SK-N-SH (cell line): ENCODE measurements around the gene PRM3. TPM values are rescaled to one million over a fixed set of nuclear protein-coding genes. Genes with fewer than 3 reads are reported as not detected.

Source experiments
- CTCF ChIA-PET: fragments of 300-600, 350-600 bp; formaldehyde crosslinking; extraction: SDS; loops from one replicate; lab custom pipeline; 2021; lab: Yijun Ruan, JAX
- POLR2A ChIA-PET: fragments of 350-600 bp; sonication (Branson Sonifier 250); formaldehyde crosslinking; extraction: SDS; loops from one replicate; lab custom pipeline; 2020; ENCODE audit warnings: antibody characterized with exemption, inconsistent platforms; lab: Yijun Ruan, JAX
- DNase-seq: peaks from one replicate; pipeline ENCODE4 v3.0.0; 2012
- H2AFZ ChIP-seq: fragments of 200-600 bp; sonication (generic); 2 replicates; pipeline ENCODE4 v1.8.1; 2016; ENCODE audit warnings: antibody characterized with exemption, mild to moderate bottlenecking, low read depth
- H3F3A ChIP-seq: fragments of 200-600 bp; sonication (generic); replicated peaks from 2 replicates; pipeline ENCODE3; 2016; ENCODE audit warnings: antibody characterized with exemption, mild to moderate bottlenecking; ENCODE audit not compliant: insufficient read depth
- H3K27ac ChIP-seq, 2 experiments: fragments of 200-500 bp in 1 of 2; fragments of 200-600 bp in 1 of 2; sonication (Bioruptor generic) in 1 of 2; sonication (generic), shearing (Covaris generic) in 1 of 2; 2 replicates each; pipeline versions ENCODE4 v1.5.1 to v1.6.1; 2014 to 2016; ENCODE audit warnings: low read depth in 2 of 2, inconsistent platforms in 1 of 2, low read length in 1 of 2, mild to moderate bottlenecking in 1 of 2, mixed read lengths in 1 of 2
- H3K27me3 ChIP-seq: fragments of 200-600 bp; sonication (generic), shearing (Covaris generic); 2 replicates; pipeline ENCODE4 v1.6.1; 2016; ENCODE audit warnings: mixed run types; ENCODE audit not compliant: insufficient read depth
- H3K36me3 ChIP-seq, 2 experiments: fragments of 200-500 bp in 1 of 2; fragments of 200-600 bp in 1 of 2; sonication (Bioruptor generic) in 1 of 2; sonication (generic) in 1 of 2; replicated peaks in 1 of 2; 2 replicates each; pipeline versions ENCODE3 to v1.5.1; 2014 to 2016; ENCODE audit warnings: low read length in 1 of 2, mild to moderate bottlenecking in 1 of 2; ENCODE audit not compliant: insufficient read depth in 2 of 2, control insufficient read depth in 1 of 2
- H3K4me1 ChIP-seq, 2 experiments: fragments of 200-500 bp in 1 of 2; fragments of 200-600 bp in 1 of 2; sonication (Bioruptor generic) in 1 of 2; sonication (generic), shearing (Covaris generic) in 1 of 2; 2 replicates each; pipeline versions ENCODE4 v1.5.1 to v1.6.1; 2014 to 2016; ENCODE audit warnings: low read depth in 1 of 2, low read length in 1 of 2, mixed run types in 1 of 2; ENCODE audit not compliant: insufficient read depth in 2 of 2, control insufficient read depth in 1 of 2
- H3K4me2 ChIP-seq: fragments of 200-600 bp; sonication (generic), shearing (Covaris generic); 2 replicates; pipeline ENCODE4 v1.6.1; 2017; ENCODE audit warnings: mixed run types
- H3K4me3 ChIP-seq, 2 experiments: fragments of 200-500 bp in 1 of 2; fragments of 200-600 bp in 1 of 2; sonication (Bioruptor generic) in 1 of 2; sonication (generic), shearing (Covaris generic) in 1 of 2; 2 replicates each; pipeline versions ENCODE4 v1.5.1 to v1.8.1; 2014 to 2016; ENCODE audit warnings: low read depth in 2 of 2, inconsistent platforms in 1 of 2, low read length in 1 of 2, mild to moderate bottlenecking in 1 of 2, mixed read lengths in 1 of 2, moderate library complexity in 1 of 2
- H3K79me2 ChIP-seq: fragments of 200-600 bp; sonication (generic); 2 replicates; pipeline ENCODE4 v1.8.1; 2017; ENCODE audit warnings: mild to moderate bottlenecking; ENCODE audit not compliant: insufficient read depth
- H3K9ac ChIP-seq: fragments of 200-600 bp; sonication (generic); 2 replicates; pipeline ENCODE4 v1.6.1; 2017; ENCODE audit warnings: mixed run types
- H3K9me2 ChIP-seq: fragments of 200-600 bp; sonication (generic); 2 replicates; pipeline ENCODE4 v1.6.1; 2017; ENCODE audit warnings: mixed run types
- H3K9me3 ChIP-seq: fragments of 200-600 bp; sonication (generic); 2 replicates; pipeline ENCODE4 v1.6.1; 2017; ENCODE audit warnings: mixed run types, mild to moderate bottlenecking, moderate library complexity
- H4K20me1 ChIP-seq: fragments of 200-600 bp; sonication (generic); 2 replicates; pipeline ENCODE4 v1.6.1; 2017; ENCODE audit warnings: mild to moderate bottlenecking, mixed run types; ENCODE audit not compliant: insufficient read depth
- EP300 ChIP-seq, 2 experiments: IDR thresholded peaks; 2 replicates each; pipeline versions ENCODE4 v1.4.0 to v1.6.1; 2012; ENCODE audit warnings: borderline replicate concordance in 1 of 2, low read depth in 1 of 2, low read length in 1 of 2
- EZH2phosphoT487 ChIP-seq: fragments of 200-600 bp; sonication (generic); IDR thresholded peaks from 2 replicates; pipeline ENCODE4 v1.6.1; 2017; ENCODE audit warnings: low read depth, mixed run types, mild to moderate bottlenecking, antibody characterized with exemption, moderate library complexity, borderline replicate concordance
- FOXJ3 ChIP-seq: sonication (generic); formaldehyde crosslinking; IDR thresholded peaks from 2 replicates; pipeline ENCODE4 v1.5.1; 2020; ENCODE audit warnings: mild to moderate bottlenecking, missing genetic modification reagents
- FOXM1 ChIP-seq: IDR thresholded peaks from 2 replicates; pipeline ENCODE4 v1.4.0; 2012; ENCODE audit warnings: low read depth, mild to moderate bottlenecking
- JUND ChIP-seq: IDR thresholded peaks from 2 replicates; pipeline ENCODE4 v1.4.0; 2012
- NFIC ChIP-seq: IDR thresholded peaks from 2 replicates; pipeline ENCODE4 v1.4.0; 2012; ENCODE audit warnings: borderline replicate concordance
- RCOR1 ChIP-seq: fragments of 150-350 bp; IDR thresholded peaks from 2 replicates; pipeline ENCODE4 v1.6.1; 2017; ENCODE audit warnings: antibody characterized with exemption, low read length
- RFX5 ChIP-seq: IDR thresholded peaks from 2 replicates; pipeline ENCODE4 v1.6.1; 2012; ENCODE audit warnings: mild to moderate bottlenecking, improper control_type of control experiment, low read length
- SIN3A ChIP-seq: IDR thresholded peaks from 2 replicates; pipeline ENCODE4 v1.6.1; 2012; ENCODE audit warnings: low read depth, mild to moderate bottlenecking, low read length, moderate library complexity, borderline replicate concordance
- TCF12 ChIP-seq: IDR thresholded peaks from 2 replicates; pipeline ENCODE4 v1.4.0; 2012
- TEAD4 ChIP-seq: IDR thresholded peaks from 2 replicates; pipeline ENCODE4 v1.4.0; 2012; ENCODE audit warnings: mild to moderate bottlenecking, borderline replicate concordance; ENCODE audit not compliant: insufficient read depth
- YY1 ChIP-seq: IDR thresholded peaks from 2 replicates; pipeline ENCODE4 v1.4.0; 2012; ENCODE audit warnings: low read depth, mild to moderate bottlenecking
- WGBS: methylation state at CpG from one replicate; pipeline ENCODE4 v1.1.6; 2017; ENCODE audit warnings: low lambda C conversion rate; 5-methylcytosine and 5-hydroxymethylcytosine counted together
- polyA plus RNA-seq, 3 experiments: library from polyadenylated mRNA; depleted of rRNA; stranded (reverse); fragments of >200 nt; gene quantifications; 2 replicates each; pipeline ENCODE4 v1.2.3, GENCODE V29; 2012
- TF ChIP-seq, protein P1 (sequence below): IDR thresholded peaks from 2 replicates; pipeline ENCODE4 v1.6.1; 2012; ENCODE audit warnings: mild to moderate bottlenecking, low read depth, low read length, moderate library complexity
- TF ChIP-seq, protein P2 (sequence below): fragments of 200-600 bp; sonication (generic); IDR thresholded peaks from 2 replicates; pipeline ENCODE4 v1.6.1; 2017; ENCODE audit warnings: antibody characterized with exemption, mild to moderate bottlenecking, moderate library complexity
- TF ChIP-seq, protein P3 (sequence below): IDR thresholded peaks from 2 replicates; pipeline ENCODE4 v1.4.0; 2012; ENCODE audit warnings: low read depth, borderline replicate concordance
- TF ChIP-seq, protein P4 (sequence below): fragments of 150-350 bp; IDR thresholded peaks from 2 replicates; pipeline ENCODE4 v1.6.1; 2016; ENCODE audit warnings: mild to moderate bottlenecking, low read depth, low read length

Gene PRM3
- polyA plus RNA-seq, 1 of the 3 experiments (the other 2 are of a cell fraction) = not detected

DNA sequence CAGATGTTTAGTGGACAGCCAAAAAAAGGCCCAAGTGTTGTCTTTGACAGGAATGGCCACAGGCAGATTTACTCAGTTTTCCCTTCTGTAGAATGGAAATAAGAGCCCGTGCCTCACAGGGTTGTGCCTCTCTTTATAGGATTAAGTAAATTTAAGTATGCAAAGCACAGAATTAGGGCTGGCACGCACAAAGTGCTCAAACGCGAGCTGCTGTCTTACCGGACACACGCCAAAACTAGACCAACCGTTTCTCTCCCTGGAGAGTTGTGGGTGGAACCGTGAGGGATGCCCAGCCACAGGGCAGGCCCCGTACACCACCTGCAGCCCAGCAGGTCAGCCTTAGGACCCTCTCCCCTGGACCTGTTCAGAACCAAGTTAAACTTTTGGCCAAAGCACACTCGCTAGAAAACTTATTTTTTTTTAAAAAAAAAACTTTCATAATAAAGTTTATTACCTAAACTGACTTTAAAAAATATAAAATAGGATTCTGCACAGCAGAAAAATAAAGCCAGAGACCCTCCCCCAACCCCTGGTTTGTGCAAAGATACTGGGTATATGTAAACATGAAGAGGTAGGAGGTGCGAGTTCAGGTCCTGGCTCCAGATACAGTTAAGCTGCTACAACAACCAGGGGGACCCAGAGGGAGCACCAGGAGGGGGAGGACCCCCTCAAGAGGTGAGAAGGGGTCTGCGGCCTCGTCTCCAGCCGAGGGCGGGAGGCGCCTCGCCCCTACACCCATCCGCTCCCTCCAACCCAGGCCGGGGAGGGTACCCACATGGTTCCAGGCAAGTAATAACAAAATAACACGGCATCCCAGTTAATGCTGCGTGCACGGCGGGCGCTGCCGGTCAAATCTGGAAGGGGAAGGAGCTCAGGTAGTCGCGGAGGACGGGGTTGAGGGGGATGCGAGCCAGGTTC, 19.2 kb downstream of the PRM3 start:
- peak overlapping the region; percentile 83 for H3K4me2 ChIP-seq
- ChIA-PET CTCF (interaction anchor here (0.7 to 14.4 kb wide), 30 partner anchors 8 to 316 kb away, joined by 3 to 318 read pairs (median 6); no protein-coding TSS in a partner anchor), POLR2A (no interaction called here)
- no peak overlapping the region for H3K27ac ChIP-seq
- H3K27me3 ChIP-seq = no peaks in the 10 kb centered on the region
- DNase-seq = no peak
- 81% methylated on average over 23 of the region's 29 CpGs for WGBS
- peaks cover 28% of the 10 kb centered on the region for H3F3A ChIP-seq
- no peak for TF ChIP-seq JUND
- no peak for TF ChIP-seq FOXM1
- TF ChIP-seq RCOR1 = no peak
- TF ChIP-seq, protein P1, sequence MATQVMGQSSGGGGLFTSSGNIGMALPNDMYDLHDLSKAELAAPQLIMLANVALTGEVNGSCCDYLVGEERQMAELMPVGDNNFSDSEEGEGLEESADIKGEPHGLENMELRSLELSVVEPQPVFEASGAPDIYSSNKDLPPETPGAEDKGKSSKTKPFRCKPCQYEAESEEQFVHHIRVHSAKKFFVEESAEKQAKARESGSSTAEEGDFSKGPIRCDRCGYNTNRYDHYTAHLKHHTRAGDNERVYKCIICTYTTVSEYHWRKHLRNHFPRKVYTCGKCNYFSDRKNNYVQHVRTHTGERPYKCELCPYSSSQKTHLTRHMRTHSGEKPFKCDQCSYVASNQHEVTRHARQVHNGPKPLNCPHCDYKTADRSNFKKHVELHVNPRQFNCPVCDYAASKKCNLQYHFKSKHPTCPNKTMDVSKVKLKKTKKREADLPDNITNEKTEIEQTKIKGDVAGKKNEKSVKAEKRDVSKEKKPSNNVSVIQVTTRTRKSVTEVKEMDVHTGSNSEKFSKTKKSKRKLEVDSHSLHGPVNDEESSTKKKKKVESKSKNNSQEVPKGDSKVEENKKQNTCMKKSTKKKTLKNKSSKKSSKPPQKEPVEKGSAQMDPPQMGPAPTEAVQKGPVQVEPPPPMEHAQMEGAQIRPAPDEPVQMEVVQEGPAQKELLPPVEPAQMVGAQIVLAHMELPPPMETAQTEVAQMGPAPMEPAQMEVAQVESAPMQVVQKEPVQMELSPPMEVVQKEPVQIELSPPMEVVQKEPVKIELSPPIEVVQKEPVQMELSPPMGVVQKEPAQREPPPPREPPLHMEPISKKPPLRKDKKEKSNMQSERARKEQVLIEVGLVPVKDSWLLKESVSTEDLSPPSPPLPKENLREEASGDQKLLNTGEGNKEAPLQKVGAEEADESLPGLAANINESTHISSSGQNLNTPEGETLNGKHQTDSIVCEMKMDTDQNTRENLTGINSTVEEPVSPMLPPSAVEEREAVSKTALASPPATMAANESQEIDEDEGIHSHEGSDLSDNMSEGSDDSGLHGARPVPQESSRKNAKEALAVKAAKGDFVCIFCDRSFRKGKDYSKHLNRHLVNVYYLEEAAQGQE = no peak
- no peak for TF ChIP-seq NFIC
- TF ChIP-seq, protein P2, sequence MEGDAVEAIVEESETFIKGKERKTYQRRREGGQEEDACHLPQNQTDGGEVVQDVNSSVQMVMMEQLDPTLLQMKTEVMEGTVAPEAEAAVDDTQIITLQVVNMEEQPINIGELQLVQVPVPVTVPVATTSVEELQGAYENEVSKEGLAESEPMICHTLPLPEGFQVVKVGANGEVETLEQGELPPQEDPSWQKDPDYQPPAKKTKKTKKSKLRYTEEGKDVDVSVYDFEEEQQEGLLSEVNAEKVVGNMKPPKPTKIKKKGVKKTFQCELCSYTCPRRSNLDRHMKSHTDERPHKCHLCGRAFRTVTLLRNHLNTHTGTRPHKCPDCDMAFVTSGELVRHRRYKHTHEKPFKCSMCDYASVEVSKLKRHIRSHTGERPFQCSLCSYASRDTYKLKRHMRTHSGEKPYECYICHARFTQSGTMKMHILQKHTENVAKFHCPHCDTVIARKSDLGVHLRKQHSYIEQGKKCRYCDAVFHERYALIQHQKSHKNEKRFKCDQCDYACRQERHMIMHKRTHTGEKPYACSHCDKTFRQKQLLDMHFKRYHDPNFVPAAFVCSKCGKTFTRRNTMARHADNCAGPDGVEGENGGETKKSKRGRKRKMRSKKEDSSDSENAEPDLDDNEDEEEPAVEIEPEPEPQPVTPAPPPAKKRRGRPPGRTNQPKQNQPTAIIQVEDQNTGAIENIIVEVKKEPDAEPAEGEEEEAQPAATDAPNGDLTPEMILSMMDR = no peak
- no peak for TF ChIP-seq EZH2phosphoT487
- TF ChIP-seq, protein P3, sequence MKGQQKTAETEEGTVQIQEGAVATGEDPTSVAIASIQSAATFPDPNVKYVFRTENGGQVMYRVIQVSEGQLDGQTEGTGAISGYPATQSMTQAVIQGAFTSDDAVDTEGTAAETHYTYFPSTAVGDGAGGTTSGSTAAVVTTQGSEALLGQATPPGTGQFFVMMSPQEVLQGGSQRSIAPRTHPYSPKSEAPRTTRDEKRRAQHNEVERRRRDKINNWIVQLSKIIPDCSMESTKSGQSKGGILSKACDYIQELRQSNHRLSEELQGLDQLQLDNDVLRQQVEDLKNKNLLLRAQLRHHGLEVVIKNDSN = no peak
- TF ChIP-seq, protein P4, sequence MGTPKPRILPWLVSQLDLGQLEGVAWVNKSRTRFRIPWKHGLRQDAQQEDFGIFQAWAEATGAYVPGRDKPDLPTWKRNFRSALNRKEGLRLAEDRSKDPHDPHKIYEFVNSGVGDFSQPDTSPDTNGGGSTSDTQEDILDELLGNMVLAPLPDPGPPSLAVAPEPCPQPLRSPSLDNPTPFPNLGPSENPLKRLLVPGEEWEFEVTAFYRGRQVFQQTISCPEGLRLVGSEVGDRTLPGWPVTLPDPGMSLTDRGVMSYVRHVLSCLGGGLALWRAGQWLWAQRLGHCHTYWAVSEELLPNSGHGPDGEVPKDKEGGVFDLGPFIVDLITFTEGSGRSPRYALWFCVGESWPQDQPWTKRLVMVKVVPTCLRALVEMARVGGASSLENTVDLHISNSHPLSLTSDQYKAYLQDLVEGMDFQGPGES = no peak
- TF ChIP-seq EP300 (IDR thresholded peaks at IDR 0.05; ENCODE audit: borderline replicate concordance in 1 of 2, low read depth in 1 of 2, low read length in 1 of 2) = no peak
- no peak for TF ChIP-seq FOXJ3 (CRISPR knock-in tag)
- no peak for TF ChIP-seq YY1
- no peak for TF ChIP-seq TEAD4
- TF ChIP-seq TCF12 = no peak
- TF ChIP-seq RFX5 = no peak
- no peak for TF ChIP-seq SIN3A
- H3K79me2 ChIP-seq = peaks cover 25% of the 10 kb centered on the region
- no peaks in the 10 kb centered on the region for H3K9me2 ChIP-seq
- peaks cover 32% of the 10 kb centered on the region for H4K20me1 ChIP-seq
- peak overlapping the region; percentile 79 to 84 for H3K4me3 ChIP-seq
- H2AFZ ChIP-seq = no peak overlapping the region
- H3K36me3 ChIP-seq = peaks cover 3 to 4% of the 10 kb centered on the region in 2 experiments
- peak overlapping the region; percentile 70; the same call in 1 of the 2 replicates for H3K9ac ChIP-seq
- peaks cover 9 to 26% of the 10 kb centered on the region in 2 experiments; a peak in 3 of 4 replicates for H3K4me1 ChIP-seq
- H3K9me3 ChIP-seq = no peaks in the 10 kb centered on the region
